ENCODE data around the gene CDH11.

DNA sequence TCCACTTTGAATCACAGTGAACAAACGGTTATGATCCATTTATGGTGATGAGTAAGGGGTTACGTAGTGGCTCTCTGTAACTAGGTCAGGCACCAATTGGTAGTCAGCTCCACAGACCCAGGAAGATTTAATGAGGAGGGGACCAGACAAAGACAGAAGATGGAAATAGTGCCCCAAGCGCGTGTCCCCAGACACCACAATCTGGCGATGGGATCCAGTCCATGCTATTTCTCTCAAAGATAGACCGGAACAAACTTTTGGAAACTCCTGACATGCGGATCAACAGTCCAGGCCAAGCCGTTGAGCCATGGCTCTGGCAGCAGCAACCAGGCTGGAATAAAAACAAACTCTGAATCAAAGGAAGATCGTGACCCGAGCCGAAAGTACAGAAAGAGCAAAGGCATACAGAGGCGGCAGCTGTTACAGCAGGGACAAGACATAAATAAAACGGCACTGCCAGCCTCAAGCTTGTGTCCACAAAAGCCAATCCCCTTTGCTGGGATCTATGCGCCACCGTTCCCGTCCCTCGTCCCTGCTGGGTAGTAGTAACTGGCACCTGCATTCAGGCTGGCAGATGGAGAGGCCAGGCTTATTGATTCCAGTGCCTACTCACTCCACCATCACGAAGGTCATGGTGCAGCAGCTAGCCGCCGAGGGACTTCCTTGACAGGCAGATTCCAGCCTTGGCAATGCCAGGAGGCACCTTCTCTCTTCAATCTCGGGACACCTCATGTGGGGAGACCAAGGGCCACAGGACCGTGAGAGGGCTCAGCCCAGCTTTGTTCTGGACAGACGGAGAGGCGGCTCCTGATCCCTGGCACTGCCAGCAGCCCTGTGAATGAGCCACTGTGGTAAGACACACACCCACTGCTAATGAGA lies 50.2 kb downstream of the CDH11 start:
- no peak for TF ChIP-seq POLR2A (IDR thresholded peaks at IDR 0.05)
- peak in 2 of 4 donors; percentile 28 to 55 for TF ChIP-seq POLR2AphosphoS5 (IDR thresholded peaks at IDR 0.05)

Data from sigmoid colon (tissue), 4 donors.